SH-SY5Y (cell line): ENCODE data around the gene PPP1R8.

Experiments used
- GATA2 ChIP-seq: IDR thresholded peaks from 2 replicates; pipeline ENCODE4 v1.6.1; 2011; ENCODE audit warnings: mild to moderate bottlenecking, low read depth, low read length
- GATA3 ChIP-seq: IDR thresholded peaks from 2 replicates; pipeline ENCODE4 v1.6.1; 2011; ENCODE audit warnings: low read depth, mild to moderate bottlenecking, low read length, moderate library complexity

DNA sequence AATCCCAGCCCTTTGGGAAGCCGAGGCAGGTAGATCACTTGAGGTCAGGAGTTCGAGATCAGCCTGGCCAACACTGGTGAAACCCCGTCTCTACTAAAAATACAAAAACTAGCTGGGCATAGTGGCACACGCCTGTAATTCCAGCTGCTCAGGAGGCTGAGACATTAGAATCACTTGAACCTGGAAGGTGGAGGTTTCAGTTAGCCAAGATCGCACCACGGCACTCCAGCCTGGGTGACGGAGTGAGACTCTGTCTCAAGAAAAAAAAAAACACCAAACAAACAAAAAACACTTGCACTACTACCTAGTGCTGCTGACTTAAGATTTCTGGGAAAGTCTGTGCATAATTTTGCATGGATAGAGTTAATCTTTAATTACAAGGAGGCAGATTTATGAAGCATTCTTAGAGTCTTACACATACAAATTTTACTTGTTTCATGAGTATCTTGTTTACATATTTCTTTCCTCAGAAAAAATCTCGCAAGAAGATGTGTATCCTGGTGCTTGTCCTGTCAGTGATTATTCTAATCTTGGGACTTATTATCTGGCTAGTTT lies 8.7 kb upstream of the PPP1R8 start:
- TF ChIP-seq GATA2 (no peak), GATA3 (no peak)
